ENCODE measurements around the gene FAM187B. TPM values are rescaled to one million over a fixed set of nuclear protein-coding genes. Genes with fewer than 3 reads are reported as not detected.

The FAM187B gene
- total and polyA plus RNA-seq, 7 donors, result not detected

DNA sequence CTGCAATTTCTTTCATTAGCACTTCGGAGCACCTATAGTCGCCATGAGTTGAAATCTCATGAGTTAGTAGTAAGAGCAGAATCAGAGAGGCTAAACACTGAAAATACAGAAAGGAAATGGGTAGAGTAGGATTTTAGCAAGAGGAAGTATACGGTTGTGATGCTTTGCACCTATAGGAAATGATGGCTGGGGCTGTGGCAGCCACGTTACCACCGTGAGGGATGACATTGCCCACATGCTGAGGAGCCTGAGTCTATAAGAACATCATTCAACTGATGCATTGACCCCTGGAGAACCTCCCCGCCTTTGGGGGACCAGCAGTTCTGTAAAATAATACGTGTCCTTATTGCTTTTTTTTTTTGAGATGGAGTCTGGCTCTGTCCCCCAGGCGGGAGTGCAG, 20.4 kb downstream of the FAM187B start:
- intact Hi-C loops (cut with DNase I), result no loop called here
- peaks cover 0 to under 1% (median 0%) of the 10 kb centered on the region in 4 donors for H3K4me1 ChIP-seq
- H3K4me3 ChIP-seq, result no peak overlapping the region
- no peaks in the 10 kb centered on the region for H3K36me3 ChIP-seq
- DNase-seq, result no peak
- H3K27me3 ChIP-seq, result peaks cover 0 to 6% (median 3%) of the 10 kb centered on the region in 3 donors
- H3K9me3 ChIP-seq, result no peaks in the 10 kb centered on the region
- WGBS, 2 donors, result 86% methylated on average over 8 of the region's 8 CpGs
- H3K27ac ChIP-seq, result no peak overlapping the region
- TF ChIP-seq EP300 (IDR thresholded peaks at IDR 0.05) (no peak), POLR2AphosphoS5 (IDR thresholded peaks at IDR 0.05) (no peak), POLR2A (IDR thresholded peaks at IDR 0.05) (no peak)
- TF ChIP-seq, protein P1, sequence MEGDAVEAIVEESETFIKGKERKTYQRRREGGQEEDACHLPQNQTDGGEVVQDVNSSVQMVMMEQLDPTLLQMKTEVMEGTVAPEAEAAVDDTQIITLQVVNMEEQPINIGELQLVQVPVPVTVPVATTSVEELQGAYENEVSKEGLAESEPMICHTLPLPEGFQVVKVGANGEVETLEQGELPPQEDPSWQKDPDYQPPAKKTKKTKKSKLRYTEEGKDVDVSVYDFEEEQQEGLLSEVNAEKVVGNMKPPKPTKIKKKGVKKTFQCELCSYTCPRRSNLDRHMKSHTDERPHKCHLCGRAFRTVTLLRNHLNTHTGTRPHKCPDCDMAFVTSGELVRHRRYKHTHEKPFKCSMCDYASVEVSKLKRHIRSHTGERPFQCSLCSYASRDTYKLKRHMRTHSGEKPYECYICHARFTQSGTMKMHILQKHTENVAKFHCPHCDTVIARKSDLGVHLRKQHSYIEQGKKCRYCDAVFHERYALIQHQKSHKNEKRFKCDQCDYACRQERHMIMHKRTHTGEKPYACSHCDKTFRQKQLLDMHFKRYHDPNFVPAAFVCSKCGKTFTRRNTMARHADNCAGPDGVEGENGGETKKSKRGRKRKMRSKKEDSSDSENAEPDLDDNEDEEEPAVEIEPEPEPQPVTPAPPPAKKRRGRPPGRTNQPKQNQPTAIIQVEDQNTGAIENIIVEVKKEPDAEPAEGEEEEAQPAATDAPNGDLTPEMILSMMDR (IDR thresholded peaks at IDR 0.05), result no peak

DNA sequence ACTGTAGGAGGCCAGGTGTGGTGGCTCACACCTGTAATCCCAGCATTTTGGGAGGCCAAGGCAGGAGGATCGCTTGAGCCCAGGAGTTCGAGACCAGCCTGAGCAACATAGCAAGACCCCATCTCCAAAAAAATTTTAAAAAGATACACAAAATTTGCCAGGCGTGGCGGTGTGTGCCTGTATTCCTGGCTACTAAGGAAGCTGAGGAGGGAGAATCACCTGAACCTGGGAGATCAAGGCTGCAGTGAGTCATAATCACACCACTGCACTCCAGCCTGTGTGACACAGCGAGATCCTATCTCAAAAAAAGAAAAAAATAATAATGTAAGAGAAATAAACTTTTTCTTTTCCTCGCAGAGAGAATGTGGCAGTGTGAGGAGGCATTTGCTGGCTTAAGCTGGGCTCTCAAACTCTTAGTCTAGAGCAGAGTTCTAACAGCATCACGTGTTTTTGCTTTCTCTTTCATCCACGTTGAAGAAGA, 21.1 kb downstream of the FAM187B start:
- Histone ChIP-seq H3K4me1 (no peaks in the 10 kb centered on the region), H3K36me3 (no peaks in the 10 kb centered on the region), H3K27ac (no peak overlapping the region), H3K9me3 (no peaks in the 10 kb centered on the region), H3K4me3 (no peak overlapping the region), H3K27me3 (peaks cover 0 to 6% (median 3%) of the 10 kb centered on the region in 3 donors)
- TF ChIP-seq POLR2A (IDR thresholded peaks at IDR 0.05), result no peak
- no peak for TF ChIP-seq POLR2AphosphoS5 (IDR thresholded peaks at IDR 0.05)
- TF ChIP-seq EP300 (IDR thresholded peaks at IDR 0.05), result no peak
- 73 to 86% methylated on average over 8 of the region's 8 CpGs for WGBS, 2 donors
- intact Hi-C loops (cut with DNase I), result no loop called here
- DNase-seq, result no peak

DNA sequence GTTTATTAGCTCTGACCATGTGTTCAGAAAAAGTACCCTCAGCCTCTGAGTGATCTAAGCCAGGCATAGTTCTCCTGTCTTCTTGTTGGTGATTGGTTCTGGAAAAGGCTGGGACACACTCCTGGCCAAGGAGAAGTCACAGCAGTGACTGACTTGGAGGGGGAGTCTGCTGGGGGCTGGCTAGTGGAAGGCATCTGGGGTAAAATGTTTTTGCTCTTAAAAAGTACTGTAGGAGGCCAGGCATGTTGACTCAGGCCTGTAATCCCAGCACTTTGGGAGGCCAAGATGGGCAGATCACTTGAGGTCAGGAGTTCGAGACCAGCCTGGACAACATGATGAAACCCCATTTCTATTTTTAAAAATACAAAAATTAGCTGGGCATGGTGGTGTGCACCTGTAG, 21.7 kb downstream of the FAM187B start:
- DNase-seq, result no peak
- WGBS, 2 donors, result 84 to 93% methylated on average over 1 of the region's 1 CpG
- H3K27ac ChIP-seq, result no peak overlapping the region
- no peaks in the 10 kb centered on the region for H3K36me3 ChIP-seq
- no peak overlapping the region for H3K4me3 ChIP-seq
- TF ChIP-seq POLR2A (IDR thresholded peaks at IDR 0.05) (no peak), EP300 (IDR thresholded peaks at IDR 0.05) (no peak)
- TF ChIP-seq, protein P1 (IDR thresholded peaks at IDR 0.05), result no peak
- no peaks in the 10 kb centered on the region for H3K9me3 ChIP-seq
- no peaks in the 10 kb centered on the region for H3K4me1 ChIP-seq
- intact Hi-C loops (cut with DNase I), result no loop called here
- peaks cover 0 to 6% (median 3%) of the 10 kb centered on the region in 3 donors for H3K27me3 ChIP-seq

DNA sequence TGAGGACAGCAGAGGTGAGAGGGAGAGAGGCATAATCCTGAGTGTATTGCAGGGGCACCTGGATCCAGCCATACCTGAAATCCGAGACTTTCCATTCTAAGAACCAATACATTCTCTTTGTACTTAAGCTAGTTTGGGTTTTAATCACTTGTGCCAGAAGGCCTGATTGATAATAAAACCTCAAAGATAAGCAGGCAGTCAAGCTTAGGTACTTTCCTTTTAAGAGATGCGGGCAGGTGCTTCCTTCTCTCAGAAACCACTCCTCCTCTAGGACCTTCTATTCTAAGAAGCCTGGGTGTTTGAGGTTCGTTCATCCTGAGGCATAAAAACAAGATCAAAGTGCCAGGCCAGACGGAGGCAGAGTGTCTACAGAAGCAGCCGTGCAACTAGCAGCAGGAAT, 22.2 kb downstream of the FAM187B start:
- DNase-seq, result no peak
- TF ChIP-seq POLR2AphosphoS5 (IDR thresholded peaks at IDR 0.05) (no peak), POLR2A (IDR thresholded peaks at IDR 0.05) (no peak), EP300 (IDR thresholded peaks at IDR 0.05) (no peak)
- TF ChIP-seq, protein P1 (IDR thresholded peaks at IDR 0.05), result no peak
- intact Hi-C loops (cut with DNase I), result no loop called here
- H3K4me1 ChIP-seq, result no peaks in the 10 kb centered on the region
- H3K9me3 ChIP-seq, result no peaks in the 10 kb centered on the region
- H3K27ac ChIP-seq, result no peak overlapping the region
- peaks cover 0 to 6% (median 3%) of the 10 kb centered on the region in 3 donors for H3K27me3 ChIP-seq
- H3K36me3 ChIP-seq, result no peaks in the 10 kb centered on the region
- no peak overlapping the region for H3K4me3 ChIP-seq
- WGBS, 2 donors, result 8 to 17% methylated on average over 5 of the region's 5 CpGs

DNA sequence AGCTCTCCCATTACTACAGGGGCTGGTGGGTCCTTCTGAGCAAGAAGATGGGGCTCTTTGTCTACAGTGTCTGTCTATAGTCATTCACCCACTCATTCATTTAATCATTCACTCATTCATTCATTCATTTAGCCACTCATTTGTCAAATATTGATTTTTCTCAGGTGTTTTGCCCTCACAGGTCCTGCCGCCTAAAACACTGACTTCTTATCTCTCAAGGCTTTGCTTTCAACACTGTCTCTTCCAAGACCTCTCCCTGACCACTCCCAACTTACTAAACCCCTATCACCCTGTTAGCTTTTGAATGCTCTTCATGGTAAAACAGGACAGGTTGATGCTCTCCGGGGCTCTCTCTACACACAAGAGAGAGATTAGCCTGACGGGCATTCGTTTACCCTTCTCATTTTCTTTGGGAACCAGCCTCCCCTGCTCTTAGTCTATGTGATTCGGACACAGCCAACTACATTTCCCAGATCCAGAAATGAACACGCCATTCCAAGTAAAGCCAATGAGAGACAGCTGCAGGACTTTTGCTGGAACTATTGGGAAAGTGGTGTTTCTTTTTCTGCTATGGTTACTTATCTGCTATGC, 22.7 kb downstream of the FAM187B start:
- intact Hi-C loops (cut with DNase I), result no loop called here
- Histone ChIP-seq H3K4me3 (no peak overlapping the region), H3K4me1 (no peaks in the 10 kb centered on the region), H3K27ac (no peak overlapping the region), H3K27me3 (peaks cover 0 to 4% (median 3%) of the 10 kb centered on the region in 3 donors), H3K36me3 (no peaks in the 10 kb centered on the region), H3K9me3 (no peaks in the 10 kb centered on the region)
- 74 to 75% methylated on average over 6 of the region's 6 CpGs for WGBS, 2 donors
- DNase-seq, result no peak
- TF ChIP-seq POLR2A (IDR thresholded peaks at IDR 0.05) (no peak), POLR2AphosphoS5 (IDR thresholded peaks at IDR 0.05) (no peak), EP300 (IDR thresholded peaks at IDR 0.05) (no peak)
- TF ChIP-seq, protein P1 (IDR thresholded peaks at IDR 0.05), result no peak

Data from sigmoid colon (tissue), 7 donors.